HG03025 (cell line): ENCODE data around the gene CRK.

Source experiments
- ATAC-seq: cut with Tn5 transposase; IDR thresholded peaks from one replicate; pipeline ENCODE4 v1.9.1; 2021; ENCODE audit warnings: mild to moderate bottlenecking, moderate library complexity; ENCODE audit not compliant: unreplicated experiment, low FRiP score

The CRK gene

DNA sequence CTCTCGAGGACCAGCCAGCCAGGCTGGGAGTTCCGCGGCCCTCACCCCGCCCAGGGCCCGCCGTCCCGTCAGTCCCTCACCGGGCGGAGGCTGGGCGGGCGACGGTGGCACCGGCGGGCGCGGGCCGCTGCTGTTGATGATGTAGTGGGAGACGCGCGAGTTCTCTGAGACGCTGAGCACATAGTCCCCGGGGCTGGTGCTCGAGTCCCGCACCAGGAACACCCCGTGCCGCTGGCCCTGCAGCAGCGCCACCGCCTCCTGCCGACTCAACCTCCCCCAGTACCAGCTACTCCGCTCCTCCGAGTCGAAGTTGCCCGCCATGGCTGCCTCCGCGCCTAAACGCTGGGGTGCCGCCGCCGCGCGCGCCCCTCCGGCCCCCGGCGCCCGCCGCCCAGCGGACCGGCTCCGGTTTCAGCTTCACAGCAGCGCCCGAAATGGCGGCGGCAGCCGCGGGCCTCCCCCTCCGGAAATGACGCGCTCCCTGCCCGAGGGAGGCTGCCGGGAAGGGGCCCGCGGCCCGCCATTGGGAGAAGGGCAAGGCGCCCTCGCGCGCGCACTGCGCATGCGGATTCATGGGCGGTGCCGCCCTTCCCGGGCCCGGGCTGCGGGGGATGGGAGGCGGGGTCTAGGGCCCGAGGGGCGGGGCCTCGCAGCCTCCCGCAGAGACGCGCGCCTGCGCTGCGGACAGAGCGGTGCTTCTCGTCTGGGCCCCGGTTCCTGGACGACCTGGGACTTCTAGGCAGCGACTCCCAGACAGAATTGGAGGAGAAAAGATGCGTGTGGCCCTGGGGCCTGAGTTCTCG is at the start of gene CRK:
Gene CRK (minus strand): TSS at position 436 of the 803 bp plus-strand sequence. CDS start 115 bp downstream, at position 321.
- ATAC-seq: peak; percentile 73

DNA sequence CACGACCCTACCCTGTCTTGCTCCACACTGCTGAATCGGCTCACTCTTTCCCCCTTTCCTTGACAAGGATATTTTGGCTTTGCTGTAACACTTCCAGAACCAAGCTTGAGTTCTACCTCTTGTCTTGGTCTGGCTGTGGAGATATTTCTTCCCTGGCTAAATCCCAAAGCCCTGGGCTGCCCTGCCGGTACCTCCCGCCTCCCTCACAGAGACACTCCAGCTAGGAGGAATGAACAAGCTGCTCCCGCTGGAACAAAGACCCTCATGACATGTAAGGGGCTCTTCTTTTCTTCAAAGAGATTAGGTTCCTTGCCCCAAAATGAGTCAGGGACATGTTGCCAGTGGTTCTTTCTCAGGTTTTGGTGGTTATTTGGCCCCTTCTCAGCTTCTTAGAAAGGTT is 49.6 kb upstream of the CRK start:
- ATAC-seq: no peak

DNA sequence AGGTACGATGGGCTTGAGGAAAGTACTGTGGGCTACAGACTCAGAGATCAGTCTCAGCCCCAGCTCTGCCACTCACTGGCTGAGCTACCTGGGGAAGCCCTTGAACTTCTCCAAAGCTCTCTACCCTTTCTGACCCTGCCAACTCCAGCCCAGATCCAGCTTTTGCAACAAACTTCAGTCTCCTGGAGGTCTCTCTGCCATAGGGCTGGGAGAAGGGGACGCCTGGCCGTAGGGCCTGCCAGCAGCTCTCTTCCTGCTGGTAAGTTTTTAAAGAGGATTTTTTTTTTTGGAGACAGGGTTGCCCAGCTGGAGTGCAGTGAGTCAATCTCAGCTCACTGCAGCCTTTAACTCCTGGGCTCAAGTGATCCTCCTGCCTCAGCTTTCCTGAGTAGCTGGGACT is 48.8 kb upstream of the CRK start:
- ATAC-seq: no peak

- no peak for ATAC-seq
Observed at GRCh38 chr17:1503699-1504098, 47.7 kb upstream of the CRK start.

- ATAC-seq: no peak
Observed at GRCh38 chr17:1498869-1499268, 42.8 kb upstream of the CRK start.

DNA sequence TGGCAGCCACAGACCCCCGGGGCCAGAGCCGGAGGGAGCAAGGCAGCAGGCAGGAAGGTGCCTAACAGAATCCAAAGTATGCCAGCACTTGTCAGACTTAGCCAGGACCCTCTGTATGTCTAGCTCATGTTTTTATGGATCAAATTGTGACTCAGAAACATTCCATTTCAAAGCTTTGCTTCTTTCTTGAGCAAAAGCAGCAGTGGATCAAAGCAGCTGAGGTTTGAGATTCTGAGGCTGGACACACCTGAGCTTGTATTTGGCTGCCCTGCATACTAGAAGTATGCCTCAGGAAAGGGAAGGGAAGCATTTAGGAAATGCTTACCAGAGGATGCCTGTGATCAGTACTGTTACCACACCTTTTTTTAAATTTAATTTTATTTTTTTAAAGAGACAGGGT is 42.2 kb upstream of the CRK start:
- ATAC-seq: no peak

DNA sequence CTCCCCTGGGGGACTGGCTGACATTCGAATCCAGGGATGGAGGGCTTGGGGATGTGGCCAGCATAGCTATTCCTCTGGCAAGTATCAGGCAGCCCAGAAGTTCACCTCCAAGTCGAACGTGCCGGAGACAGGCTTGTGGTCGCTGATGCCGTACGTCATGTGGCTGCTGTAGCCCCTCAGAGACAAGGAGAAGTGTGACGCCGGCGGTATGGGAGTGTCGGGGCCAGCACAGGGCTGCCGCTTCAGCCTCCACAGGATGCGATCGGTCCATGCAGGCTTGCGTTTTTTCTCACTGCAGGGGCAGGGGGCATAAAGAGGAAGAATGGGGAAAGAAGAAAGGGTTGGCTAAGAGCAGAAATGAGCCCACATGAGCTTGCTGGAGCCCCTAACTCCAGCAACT is 41.8 kb upstream of the CRK start:
- no peak for ATAC-seq

GRCh38 chr17:1496869-1497268 is 40.8 kb upstream of the CRK start:
- no peak for ATAC-seq

GRCh38 chr17:1495265-1495989 is 39.4 kb upstream of the CRK start:
- ATAC-seq: no peak

- no peak for ATAC-seq
Observed at GRCh38 chr17:1494736-1495253, 38.8 kb upstream of the CRK start.

GRCh38 chr17:1494203-1494602 is 38.2 kb upstream of the CRK start:
- no peak for ATAC-seq

DNA sequence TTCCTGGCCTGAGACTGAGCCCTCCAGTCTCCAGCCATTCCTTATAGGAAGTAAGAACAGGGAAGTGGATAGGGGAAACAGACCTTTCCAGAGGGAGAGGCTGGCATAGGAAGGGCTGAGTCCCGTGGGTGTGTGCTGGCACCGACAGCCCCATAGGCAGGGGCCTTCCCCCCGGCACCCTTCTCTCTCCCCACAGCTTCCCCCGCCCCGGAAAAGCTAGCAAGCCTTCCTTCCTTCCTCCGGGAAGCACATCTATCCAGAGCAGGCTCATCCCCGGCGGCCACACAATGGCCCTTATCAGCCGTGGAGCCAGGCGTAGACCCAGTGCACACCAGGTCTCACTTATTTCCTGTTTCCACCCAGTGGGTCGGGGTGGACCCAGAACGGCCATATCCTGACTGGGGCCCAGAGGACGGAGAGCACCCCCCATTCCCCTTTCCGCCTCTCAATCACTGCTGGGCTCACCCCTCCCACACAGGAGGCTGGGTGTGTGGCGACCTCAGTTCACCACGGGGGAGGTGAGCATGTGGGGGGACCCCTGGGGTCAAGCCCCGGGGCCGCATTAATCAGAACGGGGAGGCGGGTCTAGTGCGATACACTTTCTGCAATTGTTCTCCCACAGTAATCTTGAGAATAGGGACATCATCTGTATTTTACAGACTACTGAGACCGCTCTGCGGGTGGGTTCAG is 37.4 kb upstream of the CRK start:
- no peak for ATAC-seq

GRCh38 chr17:1492249-1493206 is 36.5 kb upstream of the CRK start, which contains the start of gene MYO1C:
TSS of gene MYO1C (minus strand) at chr17:1492686. CDS start at chr17:1492487, 199 bp downstream.
- no peak for ATAC-seq

GRCh38 chr17:1491443-1492248 is 35.6 kb upstream of the CRK start:
- ATAC-seq: peak; percentile 37

DNA sequence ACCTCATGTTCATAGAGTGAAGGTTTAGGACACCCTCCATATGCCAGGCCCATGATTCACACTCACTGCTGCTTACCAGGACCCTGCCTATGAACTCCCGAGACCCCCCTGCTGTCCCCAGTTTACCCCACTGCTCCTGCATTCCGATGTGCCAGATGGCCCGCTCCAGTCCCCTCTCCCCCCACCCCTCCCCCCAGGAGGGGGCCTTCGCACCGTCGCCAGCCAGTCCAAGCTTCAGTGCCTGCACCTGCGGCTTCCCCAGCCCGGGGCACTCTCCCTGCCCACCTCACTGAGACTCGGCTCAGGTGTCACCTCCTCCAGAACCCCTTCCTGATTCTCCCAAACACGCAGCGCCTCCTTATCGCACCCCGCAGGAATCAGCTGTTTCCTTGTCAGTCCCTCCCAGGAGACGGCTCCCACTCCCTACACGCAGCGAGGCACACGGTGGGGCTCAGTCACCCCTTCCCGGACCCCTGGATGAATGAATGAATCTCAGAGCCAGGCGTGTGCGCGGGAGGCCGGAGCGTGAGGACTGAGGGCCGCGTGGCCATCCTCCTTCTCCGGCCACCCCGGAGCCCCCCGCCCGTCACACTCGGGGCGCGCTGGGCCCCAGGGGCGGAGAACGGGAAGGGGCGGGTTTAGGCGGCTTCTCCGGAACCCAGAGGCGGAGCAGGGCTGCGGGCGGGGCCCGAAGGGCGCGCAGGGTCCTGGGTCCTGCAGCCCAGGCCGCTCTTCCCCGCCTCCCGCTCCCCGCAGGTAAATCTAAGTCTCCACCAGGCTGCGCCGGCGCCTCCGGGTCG is 34.8 kb upstream of the CRK start:
- ATAC-seq: peak; percentile 29

GRCh38 chr17:1488826-1489270 is 32.8 kb upstream of the CRK start:
- ATAC-seq: no peak

DNA sequence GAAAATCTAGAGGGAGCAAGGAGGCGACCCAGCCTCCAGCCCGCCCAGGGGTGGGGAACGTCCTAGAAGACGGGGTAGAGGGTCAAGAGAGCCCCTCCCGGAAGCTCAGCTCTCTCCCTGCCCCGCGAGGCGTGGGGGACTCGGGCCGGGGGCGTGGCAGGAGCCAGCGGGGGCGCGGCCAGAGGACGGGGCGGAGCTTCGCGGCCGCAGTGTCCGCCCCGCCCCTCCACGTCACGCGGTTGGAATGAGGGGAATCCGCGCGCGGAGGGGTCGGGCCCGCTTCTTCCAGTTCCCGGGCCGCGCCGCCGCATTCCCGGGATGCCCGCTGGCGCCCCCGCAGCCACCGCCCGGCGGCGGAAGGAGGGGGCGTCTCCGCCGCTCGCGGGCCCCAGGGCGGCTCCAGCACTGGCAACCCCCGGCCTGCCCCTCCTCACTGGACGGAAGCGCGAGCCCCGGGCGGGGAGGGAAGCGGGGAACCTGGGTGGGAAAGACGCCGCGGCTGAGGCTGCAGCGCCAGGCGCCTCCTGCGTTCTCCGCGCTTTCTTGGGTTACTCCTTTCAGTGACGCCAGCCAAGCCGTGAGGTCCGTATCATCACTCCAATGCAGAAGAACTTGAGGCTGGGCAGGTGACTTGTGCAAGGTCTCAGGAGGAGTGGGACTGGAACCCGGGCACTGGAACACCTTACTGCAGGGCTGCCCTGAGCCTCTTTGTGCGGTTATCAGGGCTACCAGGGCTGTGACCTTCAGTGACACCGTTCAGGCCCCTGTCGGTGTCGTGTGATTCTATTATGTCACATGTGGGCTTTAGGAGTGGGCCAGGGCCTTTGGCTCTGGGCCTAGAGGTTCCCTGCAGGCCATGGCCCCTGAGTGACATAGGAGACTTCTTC is 32.1 kb upstream of the CRK start:
- no peak for ATAC-seq
